ENCODE data around the gene KL. TPM values are rescaled to one million over a fixed set of nuclear protein-coding genes. Genes with fewer than 3 reads are reported as not detected.
A peak's percentile ranks its signal among the peaks of the same experiment; 100 is the strongest.

Gene KL
- polyA plus RNA-seq, 1 experiment, result not detected

DNA sequence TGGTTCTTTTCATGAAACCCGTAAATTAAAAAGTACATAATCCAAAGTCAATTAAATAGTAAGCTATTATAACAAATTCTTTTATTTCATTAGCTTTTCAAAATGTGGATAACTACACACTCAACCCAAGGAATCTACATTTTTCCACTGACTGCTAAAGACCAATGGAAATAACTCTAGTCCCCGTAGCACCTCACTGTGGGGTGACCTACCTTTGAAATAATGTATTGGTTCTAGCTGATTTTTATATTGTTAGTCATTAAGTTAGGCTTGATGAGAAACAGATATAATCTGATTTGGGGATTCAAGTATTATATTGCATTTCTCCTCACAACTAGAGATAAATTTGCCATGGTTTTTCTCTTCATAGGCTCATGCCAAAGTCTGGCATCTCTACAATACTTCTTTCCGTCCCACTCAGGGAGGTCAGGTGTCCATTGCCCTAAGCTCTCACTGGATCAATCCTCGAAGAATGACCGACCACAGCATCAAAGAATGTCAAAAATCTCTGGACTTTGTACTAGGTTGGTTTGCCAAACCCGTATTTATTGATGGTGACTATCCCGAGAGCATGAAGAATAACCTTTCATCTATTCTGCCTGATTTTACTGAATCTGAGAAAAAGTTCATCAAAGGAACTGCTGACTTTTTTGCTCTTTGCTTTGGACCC is 37.3 kb downstream of the KL start:
- ChIA-PET CTCF (no interaction called here), POLR2A (no interaction called here)
- peaks cover 4% of the 10 kb centered on the region; the same call in 1 of the 2 replicates for H3K27me3 ChIP-seq (ENCODE audit: control insufficient read depth, insufficient read depth, low read length)
- H3K36me3 ChIP-seq (ENCODE audit: control insufficient read depth, insufficient read depth, low read length), result no peaks in the 10 kb centered on the region
- TF ChIP-seq CTCF (IDR thresholded peaks at IDR 0.05; ENCODE audit: insufficient read depth, low read depth, low read length), result no peak
- DNase-seq (ENCODE audit: low read depth), result no peak
- no peak overlapping the region for H3K4me3 ChIP-seq (ENCODE audit: low read depth, low read length)

DNA sequence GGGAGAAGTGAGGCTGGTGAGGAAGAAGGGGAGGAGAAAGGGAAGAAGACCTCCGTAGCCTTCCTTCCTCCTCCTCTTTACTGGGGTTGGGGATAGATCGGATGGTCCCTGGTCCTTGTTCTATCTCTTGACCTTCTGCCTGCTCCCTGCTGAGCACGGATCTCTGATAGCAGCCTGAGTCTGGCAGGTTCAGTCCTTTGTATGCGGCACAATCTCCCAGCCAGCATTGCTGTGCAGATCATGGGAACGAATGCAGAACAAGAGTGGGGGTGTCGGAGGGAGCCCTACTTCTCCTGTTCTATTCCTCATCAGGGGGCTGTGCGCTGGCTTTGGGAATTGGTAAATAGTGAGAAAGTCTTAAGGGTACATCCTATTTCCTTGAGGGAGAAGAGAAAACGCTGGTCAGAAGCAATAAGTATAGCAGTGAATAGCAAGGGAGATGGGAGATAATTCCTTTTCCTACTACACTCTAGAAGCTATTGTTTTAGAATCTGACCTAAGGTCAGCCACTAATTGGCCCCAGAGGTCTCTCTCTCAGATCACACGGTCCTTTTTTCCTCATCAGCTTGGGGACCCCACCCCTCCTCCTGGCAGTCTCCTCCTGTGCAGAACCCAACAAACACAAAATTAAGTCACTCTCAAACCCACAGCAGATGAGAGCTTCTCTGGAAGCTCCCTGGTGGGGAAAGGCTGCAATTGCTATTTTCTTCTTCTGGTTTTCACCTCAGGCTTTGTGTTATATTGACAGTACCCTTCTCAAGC is 41.0 kb downstream of the KL start:
- POLR2A ChIA-PET, result no interaction called here
- Histone ChIP-seq H3K36me3 (ENCODE audit: control insufficient read depth, insufficient read depth, low read length) (no peaks in the 10 kb centered on the region), H3K4me3 (ENCODE audit: low read depth, low read length) (no peak overlapping the region), H3K27me3 (ENCODE audit: control insufficient read depth, insufficient read depth, low read length) (no peaks in the 10 kb centered on the region)
- peak; percentile 53 for TF ChIP-seq CTCF (IDR thresholded peaks at IDR 0.05; ENCODE audit: insufficient read depth, low read depth, low read length)
- CTCF ChIA-PET, result interaction anchor here (0.6 to 1.9 kb wide), 9 partner anchors 9 to 432 kb away, joined by 3 to 12 read pairs (median 3); no protein-coding TSS in a partner anchor
- DNase-seq (ENCODE audit: low read depth), result no peak

GRCh38 chr13:33058776-33059327 is 42.6 kb downstream of the KL start:
- Histone ChIP-seq H3K4me3 (ENCODE audit: low read depth, low read length) (no peak overlapping the region), H3K27me3 (ENCODE audit: control insufficient read depth, insufficient read depth, low read length) (no peaks in the 10 kb centered on the region), H3K36me3 (ENCODE audit: control insufficient read depth, insufficient read depth, low read length) (no peaks in the 10 kb centered on the region)
- TF ChIP-seq CTCF (IDR thresholded peaks at IDR 0.05; ENCODE audit: insufficient read depth, low read depth, low read length), result no peak
- ChIA-PET POLR2A (no interaction called here), CTCF (interaction anchor here (0.6 to 1.9 kb wide), 2 partner anchors 11 to 172 kb away, joined by 3 to 12 read pairs; no protein-coding TSS in a partner anchor)
- DNase-seq (ENCODE audit: low read depth), result no peak

- no peak for TF ChIP-seq CTCF (IDR thresholded peaks at IDR 0.05; ENCODE audit: insufficient read depth, low read depth, low read length)
- H3K4me3 ChIP-seq (ENCODE audit: low read depth, low read length), result no peak overlapping the region
- H3K27me3 ChIP-seq (ENCODE audit: control insufficient read depth, insufficient read depth, low read length), result no peaks in the 10 kb centered on the region
- no peak for DNase-seq (ENCODE audit: low read depth)
- ChIA-PET CTCF (no interaction called here), POLR2A (no interaction called here)
- no peaks in the 10 kb centered on the region for H3K36me3 ChIP-seq (ENCODE audit: control insufficient read depth, insufficient read depth, low read length)
Observed at GRCh38 chr13:33060815-33061214, 44.6 kb downstream of the KL start.

- Histone ChIP-seq H3K4me3 (ENCODE audit: low read depth, low read length) (no peak overlapping the region), H3K27me3 (ENCODE audit: control insufficient read depth, insufficient read depth, low read length) (no peaks in the 10 kb centered on the region), H3K36me3 (ENCODE audit: control insufficient read depth, insufficient read depth, low read length) (no peaks in the 10 kb centered on the region)
- ChIA-PET POLR2A (no interaction called here), CTCF (interaction anchor here (0.8 kb wide), 1 partner anchor 9 kb away, joined by 3 read pairs; no protein-coding TSS in a partner anchor)
- TF ChIP-seq CTCF (IDR thresholded peaks at IDR 0.05; ENCODE audit: insufficient read depth, low read depth, low read length), result no peak
- no peak for DNase-seq (ENCODE audit: low read depth)
Observed at GRCh38 chr13:33066329-33066728, 50.1 kb downstream of the KL start.
